ENCODE results near the gene AOPEP.

- TF ChIP-seq ZNF639 (tag by site-specific recombination; IDR thresholded peaks at IDR 0.05), result no peak
- TF ChIP-seq ZNF423 (tag by site-specific recombination; IDR thresholded peaks at IDR 0.05), result no peak
- TF ChIP-seq CTCF (tag by site-specific recombination; IDR thresholded peaks at IDR 0.05), result no peak
- no peak for TF ChIP-seq ZNF513 (tag by site-specific recombination; IDR thresholded peaks at IDR 0.05)
- no peak for TF ChIP-seq ZNF843 (tag by site-specific recombination; IDR thresholded peaks at IDR 0.05)
- TF ChIP-seq PBX3 (CRISPR knock-in tag; IDR thresholded peaks at IDR 0.05), result no peak
- TF ChIP-seq ZNF335 (tag by site-specific recombination; conservative IDR thresholded peaks at IDR 0.05), result no peak
- no peak for TF ChIP-seq ZNF37A (tag by site-specific recombination; IDR thresholded peaks at IDR 0.05)
- no peak for TF ChIP-seq ZNF175 (tag by site-specific recombination; IDR thresholded peaks at IDR 0.05)
- TF ChIP-seq ZBTB20 (tag by site-specific recombination; IDR thresholded peaks at IDR 0.05), result no peak
- TF ChIP-seq GFI1B (tag by site-specific recombination; IDR thresholded peaks at IDR 0.05), result no peak
- no peak for TF ChIP-seq SCRT1 (tag by site-specific recombination; IDR thresholded peaks at IDR 0.05; ENCODE audit: borderline replicate concordance)
Measured at GRCh38 chr9:94718936-94719335, 7.6 kb upstream of the AOPEP start.

All from HEK293 (cell line).